ENCODE data around the gene MALT1.

Gene MALT1

GRCh38 chr18:58784601-58785137, 113.4 kb downstream of the MALT1 start:
- no peak for TF ChIP-seq FOXP2 (optimal IDR thresholded peaks at IDR 0.05; ENCODE audit: control extremely low read depth, extremely low read length, insufficient read depth)
- Histone ChIP-seq H3K9ac (ENCODE audit: insufficient read length) (no peak overlapping the region), H3K36me3 (ENCODE audit: insufficient read depth, low read length) (no peaks in the 10 kb centered on the region), H3K9me3 (ENCODE audit: low read depth, low read length) (no peaks in the 10 kb centered on the region), H3K4me3 (no peak overlapping the region), H3K27ac (no peak overlapping the region; the same call in 1 of the 2 replicates)
- no peak for DNase-seq (ENCODE audit: low read depth, low spot score)

- H3K9ac ChIP-seq (ENCODE audit: insufficient read length), result no peak overlapping the region
- TF ChIP-seq EZH2 (IDR thresholded peaks at IDR 0.05) (no peak), POLR2AphosphoS5 (IDR thresholded peaks at IDR 0.05; ENCODE audit: borderline replicate concordance, low read depth, low read length) (no peak), FOXP2 (optimal IDR thresholded peaks at IDR 0.05; ENCODE audit: control extremely low read depth, extremely low read length, insufficient read depth) (no peak)
- DNase-seq (ENCODE audit: low read depth, low spot score), result no peak
Measured at GRCh38 chr18:58785171-58785805, 114.0 kb downstream of the MALT1 start.

GRCh38 chr18:58785870-58786269, 114.6 kb downstream of the MALT1 start:
- no peaks in the 10 kb centered on the region for H3K36me3 ChIP-seq (ENCODE audit: insufficient read depth, low read length)
- no peak overlapping the region for H3K4me3 ChIP-seq
- no peak overlapping the region for H3K27ac ChIP-seq
- H3K9ac ChIP-seq (ENCODE audit: insufficient read length), result no peak overlapping the region
- TF ChIP-seq FOXP2 (optimal IDR thresholded peaks at IDR 0.05; ENCODE audit: control extremely low read depth, extremely low read length, insufficient read depth), result no peak
- DNase-seq (ENCODE audit: low read depth, low spot score), result no peak
- no peaks in the 10 kb centered on the region for H3K9me3 ChIP-seq (ENCODE audit: low read depth, low read length)

More at GRCh38 chr18:58785171-58785805, 114.0 kb downstream of the MALT1 start:
- Histone ChIP-seq H3K36me3 (ENCODE audit: insufficient read depth, low read length) (no peaks in the 10 kb centered on the region), H3K4me3 (no peak overlapping the region), H3K27ac (no peak overlapping the region), H3K9me3 (ENCODE audit: low read depth, low read length) (no peaks in the 10 kb centered on the region)

- H3K36me3 ChIP-seq (ENCODE audit: insufficient read depth, low read length), result no peaks in the 10 kb centered on the region
- no peak overlapping the region for H3K4me3 ChIP-seq
- no peaks in the 10 kb centered on the region for H3K9me3 ChIP-seq (ENCODE audit: low read depth, low read length)
- no peak for DNase-seq (ENCODE audit: low read depth, low spot score)
- H3K27ac ChIP-seq, result no peak overlapping the region
- TF ChIP-seq POLR2AphosphoS5 (IDR thresholded peaks at IDR 0.05; ENCODE audit: borderline replicate concordance, low read depth, low read length), result no peak
- no peak for TF ChIP-seq EZH2 (IDR thresholded peaks at IDR 0.05)
- no peak for TF ChIP-seq FOXP2 (optimal IDR thresholded peaks at IDR 0.05; ENCODE audit: control extremely low read depth, extremely low read length, insufficient read depth)
- no peak overlapping the region for H3K9ac ChIP-seq (ENCODE audit: insufficient read length)
Measured at GRCh38 chr18:58787536-58788149, 116.4 kb downstream of the MALT1 start.

GRCh38 chr18:58788470-58788869, 117.2 kb downstream of the MALT1 start:
- Histone ChIP-seq H3K9me3 (ENCODE audit: low read depth, low read length) (no peaks in the 10 kb centered on the region), H3K36me3 (ENCODE audit: insufficient read depth, low read length) (no peaks in the 10 kb centered on the region), H3K4me3 (no peak overlapping the region), H3K9ac (ENCODE audit: insufficient read length) (no peak overlapping the region), H3K27ac (no peak overlapping the region)
- TF ChIP-seq EZH2 (IDR thresholded peaks at IDR 0.05) (no peak), FOXP2 (optimal IDR thresholded peaks at IDR 0.05; ENCODE audit: control extremely low read depth, extremely low read length, insufficient read depth) (no peak), POLR2AphosphoS5 (IDR thresholded peaks at IDR 0.05; ENCODE audit: borderline replicate concordance, low read depth, low read length) (no peak)
- no peak for DNase-seq (ENCODE audit: low read depth, low spot score)

GRCh38 chr18:58788971-58789875, 118.0 kb downstream of the MALT1 start:
- H3K9me3 ChIP-seq (ENCODE audit: low read depth, low read length), result no peaks in the 10 kb centered on the region
- no peak overlapping the region for H3K9ac ChIP-seq (ENCODE audit: insufficient read length)
- H3K4me3 ChIP-seq, result no peak overlapping the region
- DNase-seq (ENCODE audit: low read depth, low spot score), result no peak
- no peaks in the 10 kb centered on the region for H3K36me3 ChIP-seq (ENCODE audit: insufficient read depth, low read length)
- TF ChIP-seq EZH2 (IDR thresholded peaks at IDR 0.05), result no peak
- TF ChIP-seq POLR2AphosphoS5 (IDR thresholded peaks at IDR 0.05; ENCODE audit: borderline replicate concordance, low read depth, low read length), result no peak
- TF ChIP-seq FOXP2 (optimal IDR thresholded peaks at IDR 0.05; ENCODE audit: control extremely low read depth, extremely low read length, insufficient read depth), result no peak
- H3K27ac ChIP-seq, result no peak overlapping the region

- no peak overlapping the region for H3K9ac ChIP-seq (ENCODE audit: insufficient read length)
- no peaks in the 10 kb centered on the region for H3K36me3 ChIP-seq (ENCODE audit: insufficient read depth, low read length)
- no peak overlapping the region for H3K27ac ChIP-seq
- TF ChIP-seq EZH2 (IDR thresholded peaks at IDR 0.05) (no peak), FOXP2 (optimal IDR thresholded peaks at IDR 0.05; ENCODE audit: control extremely low read depth, extremely low read length, insufficient read depth) (no peak), POLR2AphosphoS5 (IDR thresholded peaks at IDR 0.05; ENCODE audit: borderline replicate concordance, low read depth, low read length) (no peak)
- no peak for DNase-seq (ENCODE audit: low read depth, low spot score)
- no peak overlapping the region for H3K4me3 ChIP-seq
- no peaks in the 10 kb centered on the region for H3K9me3 ChIP-seq (ENCODE audit: low read depth, low read length)
Measured at GRCh38 chr18:58789876-58790240, 118.6 kb downstream of the MALT1 start.

GRCh38 chr18:58792086-58792485, 120.8 kb downstream of the MALT1 start:
- TF ChIP-seq POLR2AphosphoS5 (IDR thresholded peaks at IDR 0.05; ENCODE audit: borderline replicate concordance, low read depth, low read length) (no peak), EZH2 (IDR thresholded peaks at IDR 0.05) (no peak), FOXP2 (optimal IDR thresholded peaks at IDR 0.05; ENCODE audit: control extremely low read depth, extremely low read length, insufficient read depth) (no peak)
- DNase-seq (ENCODE audit: low read depth, low spot score), result no peak

More at GRCh38 chr18:58792086-58792485, 120.8 kb downstream of the MALT1 start:
- H3K27ac ChIP-seq, result no peak overlapping the region
- no peaks in the 10 kb centered on the region for H3K36me3 ChIP-seq (ENCODE audit: insufficient read depth, low read length)
- no peak overlapping the region for H3K4me3 ChIP-seq
- no peaks in the 10 kb centered on the region for H3K9me3 ChIP-seq (ENCODE audit: low read depth, low read length)
- no peak overlapping the region for H3K9ac ChIP-seq (ENCODE audit: insufficient read length)
